ENCODE measurements around the gene TMC4.

TMC4 gene

GRCh38 chr19:54203151-54203611 lies 30.2 kb upstream of the TMC4 start:
- H3K27me3 ChIP-seq (ENCODE audit: insufficient read depth, low read length, poor library complexity) = no peaks in the 10 kb centered on the region
- H3K4me3 ChIP-seq (ENCODE audit: low read depth in 1 of 2, low read length in 2 of 2) = peak overlapping the region in 1 of 2 experiments; percentile 62; a peak in 3 of 4 replicates
- H2AFZ ChIP-seq (ENCODE audit: low read depth, low read length) = no peak overlapping the region
- peak overlapping the region; percentile 72 for H3K9ac ChIP-seq (ENCODE audit: low read depth, low read length)
- peaks cover 72% of the 10 kb centered on the region for H3K36me3 ChIP-seq (ENCODE audit: insufficient read depth, low read length)
- peaks cover 72% of the 10 kb centered on the region for H4K20me1 ChIP-seq (ENCODE audit: insufficient read depth, low read length)
- ATAC-seq (ENCODE audit: insufficient read depth, low read depth) (no peak), DNase-seq (no peak)
- peaks cover 79% of the 10 kb centered on the region for H3K79me2 ChIP-seq (ENCODE audit: insufficient read depth, low read length)
- H3K27ac ChIP-seq (ENCODE audit: low read length) = peak overlapping the region; percentile 49; the same call in 1 of the 2 replicates
- TF ChIP-seq EZH2 (IDR thresholded peaks at IDR 0.05; ENCODE audit: borderline replicate concordance, low read depth, low read length, severe bottlenecking) (no peak), CTCF (IDR thresholded peaks at IDR 0.05; ENCODE audit: borderline replicate concordance, extremely low read depth, low read length, poor library complexity, severe bottlenecking) (no peak)
- peaks cover 62% of the 10 kb centered on the region for H3K4me1 ChIP-seq (ENCODE audit: insufficient read depth, low read length)
- H3K4me2 ChIP-seq (ENCODE audit: insufficient read depth, low read length) = peak overlapping the region; percentile 81
- no peaks in the 10 kb centered on the region for H3K9me3 ChIP-seq (ENCODE audit: insufficient read depth, low read length, severe bottlenecking)

DNA sequence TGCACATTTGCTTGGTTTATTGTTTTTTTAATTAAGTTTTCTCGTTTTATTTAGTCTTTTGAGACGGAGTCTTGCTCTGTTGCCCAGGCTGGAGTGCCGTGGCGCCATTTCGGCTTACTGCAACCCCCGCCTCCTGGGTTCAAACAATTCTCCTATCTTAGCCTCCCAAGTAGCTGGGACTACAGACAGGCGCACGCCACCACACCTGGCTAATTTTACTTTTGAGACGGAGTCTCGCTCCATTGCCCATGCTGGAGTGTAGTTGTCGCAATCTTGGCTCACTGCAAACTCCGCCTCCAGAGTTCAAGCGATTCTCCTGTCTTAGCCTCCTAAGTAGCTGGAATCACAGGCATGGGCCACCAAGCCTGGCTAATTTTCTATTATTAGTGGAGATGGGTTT lies 29.0 kb upstream of the TMC4 start:
- H3K4me3 ChIP-seq (ENCODE audit: low read depth in 1 of 2, low read length in 2 of 2) = peak overlapping the region; percentile 38 to 62; a peak in 3 of 4 replicates
- H3K9me3 ChIP-seq (ENCODE audit: insufficient read depth, low read length, severe bottlenecking) = no peaks in the 10 kb centered on the region
- no peak overlapping the region for H2AFZ ChIP-seq (ENCODE audit: low read depth, low read length)
- peak overlapping the region; percentile 81 for H3K4me2 ChIP-seq (ENCODE audit: insufficient read depth, low read length)
- H3K27me3 ChIP-seq (ENCODE audit: insufficient read depth, low read length, poor library complexity) = no peaks in the 10 kb centered on the region
- TF ChIP-seq EZH2 (IDR thresholded peaks at IDR 0.05; ENCODE audit: borderline replicate concordance, low read depth, low read length, severe bottlenecking) = no peak
- TF ChIP-seq CTCF (IDR thresholded peaks at IDR 0.05; ENCODE audit: borderline replicate concordance, extremely low read depth, low read length, poor library complexity, severe bottlenecking) = no peak
- ATAC-seq (ENCODE audit: insufficient read depth, low read depth) (no peak), DNase-seq (no peak)
- H3K36me3 ChIP-seq (ENCODE audit: insufficient read depth, low read length) = peaks cover 60% of the 10 kb centered on the region
- H3K9ac ChIP-seq (ENCODE audit: low read depth, low read length) = peak overlapping the region; percentile 72
- peaks cover 62% of the 10 kb centered on the region for H3K4me1 ChIP-seq (ENCODE audit: insufficient read depth, low read length)
- H3K79me2 ChIP-seq (ENCODE audit: insufficient read depth, low read length) = peaks cover 69% of the 10 kb centered on the region
- no peak overlapping the region for H3K27ac ChIP-seq (ENCODE audit: low read length)
- H4K20me1 ChIP-seq (ENCODE audit: insufficient read depth, low read length) = peaks cover 60% of the 10 kb centered on the region

DNA sequence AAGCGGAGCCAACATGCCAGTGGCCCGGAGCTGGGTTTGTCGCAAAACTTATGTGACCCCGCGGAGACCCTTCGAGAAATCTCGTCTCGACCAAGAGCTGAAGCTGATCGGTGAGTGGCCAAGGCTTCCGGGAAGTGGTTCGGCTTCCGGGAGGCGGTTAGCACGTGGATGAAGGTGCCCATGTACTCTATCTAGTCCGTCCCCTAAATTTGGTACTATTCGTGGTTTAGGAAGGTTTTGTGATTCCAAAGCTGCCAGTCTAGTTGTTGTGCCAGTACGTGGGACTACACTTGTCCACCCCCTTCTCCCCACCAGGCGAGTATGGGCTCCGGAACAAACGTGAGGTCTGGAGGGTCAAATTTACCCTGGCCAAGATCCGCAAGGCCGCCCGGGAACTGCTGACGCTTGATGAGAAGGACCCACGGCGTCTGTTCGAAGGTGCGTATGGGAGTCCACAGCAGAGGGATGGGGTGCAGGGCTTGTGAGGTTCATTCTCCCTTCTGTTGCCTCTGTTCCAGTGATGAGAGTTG lies 28.3 kb upstream of the TMC4 start:
- H4K20me1 ChIP-seq (ENCODE audit: insufficient read depth, low read length) = peaks cover 53% of the 10 kb centered on the region

More for the DNA sequence above, 28.3 kb upstream of the TMC4 start:
- Histone ChIP-seq H2AFZ (ENCODE audit: low read depth, low read length) (no peak overlapping the region), H3K4me2 (ENCODE audit: insufficient read depth, low read length) (peak overlapping the region; percentile 81), H3K27me3 (ENCODE audit: insufficient read depth, low read length, poor library complexity) (no peaks in the 10 kb centered on the region), H3K79me2 (ENCODE audit: insufficient read depth, low read length) (peaks cover 61% of the 10 kb centered on the region), H3K4me1 (ENCODE audit: insufficient read depth, low read length) (peaks cover 54% of the 10 kb centered on the region), H3K9me3 (ENCODE audit: insufficient read depth, low read length, severe bottlenecking) (no peaks in the 10 kb centered on the region), H3K27ac (ENCODE audit: low read length) (peak overlapping the region; percentile 98), H3K9ac (ENCODE audit: low read depth, low read length) (peak overlapping the region; percentile 72), H3K4me3 (ENCODE audit: low read depth in 1 of 2, low read length in 2 of 2) (peak overlapping the region; percentile 38 to 62), H3K36me3 (ENCODE audit: insufficient read depth, low read length) (peaks cover 52% of the 10 kb centered on the region)
- TF ChIP-seq CTCF (IDR thresholded peaks at IDR 0.05; ENCODE audit: borderline replicate concordance, extremely low read depth, low read length, poor library complexity, severe bottlenecking) (no peak), EZH2 (IDR thresholded peaks at IDR 0.05; ENCODE audit: borderline replicate concordance, low read depth, low read length, severe bottlenecking) (no peak)
- no peak for DNase-seq
- no peak for ATAC-seq (ENCODE audit: insufficient read depth, low read depth)
